Measurements from ENCODE around the gene MAMSTR.

DNA sequence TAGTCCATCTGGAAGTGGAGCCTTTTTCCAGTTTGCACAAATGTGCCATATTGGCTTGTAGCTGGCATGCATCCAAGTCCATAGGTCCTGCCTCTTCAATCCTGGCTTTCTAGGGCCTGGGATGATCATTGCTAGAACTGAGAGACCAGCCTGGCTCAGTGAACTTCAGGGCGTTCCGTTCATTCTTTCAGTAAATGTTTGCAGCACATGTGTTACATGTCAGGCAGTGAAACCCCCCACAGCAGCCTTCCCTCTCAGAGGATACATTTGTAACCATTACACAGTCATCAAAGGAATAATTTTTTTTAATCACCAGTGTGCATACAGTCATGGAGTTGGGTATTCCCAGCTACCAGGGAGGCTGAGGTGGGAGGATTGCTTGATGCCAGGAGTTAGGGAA lies 14.1 kb downstream of the MAMSTR start:
- TF ChIP-seq, protein P1, sequence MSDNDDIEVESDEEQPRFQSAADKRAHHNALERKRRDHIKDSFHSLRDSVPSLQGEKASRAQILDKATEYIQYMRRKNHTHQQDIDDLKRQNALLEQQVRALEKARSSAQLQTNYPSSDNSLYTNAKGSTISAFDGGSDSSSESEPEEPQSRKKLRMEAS (IDR thresholded peaks at IDR 0.05; ENCODE audit: low read depth, low read length), result no peak
- TF ChIP-seq CHD1 (IDR thresholded peaks at IDR 0.05; ENCODE audit: low read depth, low read length), result no peak
- TF ChIP-seq, protein P2, sequence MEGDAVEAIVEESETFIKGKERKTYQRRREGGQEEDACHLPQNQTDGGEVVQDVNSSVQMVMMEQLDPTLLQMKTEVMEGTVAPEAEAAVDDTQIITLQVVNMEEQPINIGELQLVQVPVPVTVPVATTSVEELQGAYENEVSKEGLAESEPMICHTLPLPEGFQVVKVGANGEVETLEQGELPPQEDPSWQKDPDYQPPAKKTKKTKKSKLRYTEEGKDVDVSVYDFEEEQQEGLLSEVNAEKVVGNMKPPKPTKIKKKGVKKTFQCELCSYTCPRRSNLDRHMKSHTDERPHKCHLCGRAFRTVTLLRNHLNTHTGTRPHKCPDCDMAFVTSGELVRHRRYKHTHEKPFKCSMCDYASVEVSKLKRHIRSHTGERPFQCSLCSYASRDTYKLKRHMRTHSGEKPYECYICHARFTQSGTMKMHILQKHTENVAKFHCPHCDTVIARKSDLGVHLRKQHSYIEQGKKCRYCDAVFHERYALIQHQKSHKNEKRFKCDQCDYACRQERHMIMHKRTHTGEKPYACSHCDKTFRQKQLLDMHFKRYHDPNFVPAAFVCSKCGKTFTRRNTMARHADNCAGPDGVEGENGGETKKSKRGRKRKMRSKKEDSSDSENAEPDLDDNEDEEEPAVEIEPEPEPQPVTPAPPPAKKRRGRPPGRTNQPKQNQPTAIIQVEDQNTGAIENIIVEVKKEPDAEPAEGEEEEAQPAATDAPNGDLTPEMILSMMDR (IDR thresholded peaks at IDR 0.05 in 2 of 3, conservative IDR thresholded peaks at IDR 0.05 in 1 of 3; ENCODE audit: control insufficient read depth in 2 of 3, extremely low read depth in 1 of 3, insufficient read depth in 1 of 3, low read depth in 3 of 3, low read length in 3 of 3), result no peak
- TF ChIP-seq POLR2A (IDR thresholded peaks at IDR 0.05; ENCODE audit: low read depth, low read length), result no peak
- no peak for TF ChIP-seq EED (IDR thresholded peaks at IDR 0.05; ENCODE audit: low read depth)
- TF ChIP-seq CREM (IDR thresholded peaks at IDR 0.05; ENCODE audit: low read depth), result no peak
